ENCODE measurements around the gene SREBF2. TPM values are rescaled to one million over a fixed set of nuclear protein-coding genes. Genes with fewer than 3 reads are reported as not detected.
A peak's percentile ranks its signal among the peaks of the same experiment; 100 is the strongest.

SREBF2 gene
- polyA plus RNA-seq, 4 donors, result 14.1 to 82.2 (median 48.1) TPM

- FAIRE-seq, result no peak
- peaks cover 0 to 16% (median 0%) of the 10 kb centered on the region in 3 donors for H3K4me1 ChIP-seq (ENCODE audit: control insufficient read depth in 3 of 3, insufficient read depth in 2 of 3, low read depth in 1 of 3, low read length in 2 of 3)
Observed at GRCh38 chr22:41917903-41918791, 85.2 kb downstream of the SREBF2 start.

GRCh38 chr22:41919357-41920224, 86.7 kb downstream of the SREBF2 start:
- Histone ChIP-seq H3K4me3 (ENCODE audit: low read depth in 1 of 3, low read length in 3 of 3) (peak overlapping the region; percentile 14 to 34 (median 32)), H3K36me3 (ENCODE audit: control insufficient read depth in 3 of 3, insufficient read depth in 2 of 3, low read depth in 1 of 3, low read length in 3 of 3) (no peaks in the 10 kb centered on the region), H3K9me3 (ENCODE audit: control insufficient read depth in 2 of 2, insufficient read depth in 1 of 2, low read depth in 1 of 2, low read length in 1 of 2) (no peaks in the 10 kb centered on the region), H3K27me3 (ENCODE audit: control insufficient read depth in 3 of 3, insufficient read depth in 3 of 3, low read length in 3 of 3) (peaks cover 0 to 60% (median 9%) of the 10 kb centered on the region in 3 donors), H3K4me1 (ENCODE audit: control insufficient read depth in 3 of 3, insufficient read depth in 2 of 3, low read depth in 1 of 3, low read length in 2 of 3) (peaks cover 0 to 16% (median 0%) of the 10 kb centered on the region in 3 donors), H3K27ac (ENCODE audit: low read depth in 1 of 3, low read length in 2 of 3) (peak overlapping the region in 1 of 3 donors; percentile 67)
- WGBS, 3 donors, result 3 to 5% (median 3%) methylated on average over 55 to 62 of the region's 62 CpGs
- FAIRE-seq (no peak), DNase-seq (peak; percentile 58)

More at GRCh38 chr22:41917903-41918791, 85.2 kb downstream of the SREBF2 start:
- Histone ChIP-seq H3K27ac (ENCODE audit: low read depth in 1 of 3, low read length in 2 of 3) (no peak overlapping the region), H3K27me3 (ENCODE audit: control insufficient read depth in 3 of 3, insufficient read depth in 3 of 3, low read length in 3 of 3) (peaks cover 0 to 69% (median 18%) of the 10 kb centered on the region in 3 donors), H3K4me3 (ENCODE audit: low read depth in 1 of 3, low read length in 3 of 3) (no peak overlapping the region), H3K36me3 (ENCODE audit: control insufficient read depth in 3 of 3, insufficient read depth in 2 of 3, low read depth in 1 of 3, low read length in 3 of 3) (no peaks in the 10 kb centered on the region), H3K9me3 (ENCODE audit: control insufficient read depth in 2 of 2, insufficient read depth in 1 of 2, low read depth in 1 of 2, low read length in 1 of 2) (no peaks in the 10 kb centered on the region)
- 34 to 52% (median 41%) methylated on average over 23 of the region's 23 CpGs for WGBS, 3 donors
- DNase-seq, result peak in 1 of 2 donors; percentile 61

- no peaks in the 10 kb centered on the region for H3K9me3 ChIP-seq (ENCODE audit: control insufficient read depth in 2 of 2, insufficient read depth in 1 of 2, low read depth in 1 of 2, low read length in 1 of 2)
- DNase-seq (no peak), FAIRE-seq (no peak)
- H3K36me3 ChIP-seq (ENCODE audit: control insufficient read depth in 3 of 3, insufficient read depth in 2 of 3, low read depth in 1 of 3, low read length in 3 of 3), result no peaks in the 10 kb centered on the region
- H3K27ac ChIP-seq (ENCODE audit: low read depth in 1 of 3, low read length in 2 of 3), result peak overlapping the region in 1 of 3 donors; percentile 44
- peaks cover 0 to 11% (median 0%) of the 10 kb centered on the region in 3 donors for H3K4me1 ChIP-seq (ENCODE audit: control insufficient read depth in 3 of 3, insufficient read depth in 2 of 3, low read depth in 1 of 3, low read length in 2 of 3)
- H3K4me3 ChIP-seq (ENCODE audit: low read depth in 1 of 3, low read length in 3 of 3), result peak overlapping the region in 1 of 3 donors; percentile 32
- 42 to 48% (median 47%) methylated on average over 19 to 21 of the region's 21 CpGs for WGBS, 3 donors
- H3K27me3 ChIP-seq (ENCODE audit: control insufficient read depth in 3 of 3, insufficient read depth in 3 of 3, low read length in 3 of 3), result peaks cover 0 to 61% (median 8%) of the 10 kb centered on the region in 3 donors
Observed at GRCh38 chr22:41920271-41920976, 87.5 kb downstream of the SREBF2 start.

- Histone ChIP-seq H3K36me3 (ENCODE audit: control insufficient read depth in 3 of 3, insufficient read depth in 2 of 3, low read depth in 1 of 3, low read length in 3 of 3) (no peaks in the 10 kb centered on the region), H3K9me3 (ENCODE audit: control insufficient read depth in 2 of 2, insufficient read depth in 1 of 2, low read depth in 1 of 2, low read length in 1 of 2) (no peaks in the 10 kb centered on the region), H3K27ac (ENCODE audit: low read depth in 1 of 3, low read length in 2 of 3) (no peak overlapping the region), H3K4me1 (ENCODE audit: control insufficient read depth in 3 of 3, insufficient read depth in 2 of 3, low read depth in 1 of 3, low read length in 2 of 3) (peaks cover 2 to 9% (median 2%) of the 10 kb centered on the region in 3 donors), H3K4me3 (ENCODE audit: low read depth in 1 of 3, low read length in 3 of 3) (no peak overlapping the region), H3K27me3 (ENCODE audit: control insufficient read depth in 3 of 3, insufficient read depth in 3 of 3, low read length in 3 of 3) (peaks cover 0 to 54% (median 7%) of the 10 kb centered on the region in 3 donors)
- no peak for DNase-seq
- WGBS, 3 donors, result 78 to 85% (median 81%) methylated on average over 5 of the region's 5 CpGs
- no peak for FAIRE-seq
Observed at GRCh38 chr22:41922328-41922727, 89.4 kb downstream of the SREBF2 start.

GRCh38 chr22:41922940-41923594, 90.2 kb downstream of the SREBF2 start:
- DNase-seq (no peak), FAIRE-seq (no peak)
- Histone ChIP-seq H3K27me3 (ENCODE audit: control insufficient read depth in 3 of 3, insufficient read depth in 3 of 3, low read length in 3 of 3) (peaks cover 0 to 49% (median 7%) of the 10 kb centered on the region in 3 donors), H3K36me3 (ENCODE audit: control insufficient read depth in 3 of 3, insufficient read depth in 2 of 3, low read depth in 1 of 3, low read length in 3 of 3) (no peaks in the 10 kb centered on the region), H3K27ac (ENCODE audit: low read depth in 1 of 3, low read length in 2 of 3) (no peak overlapping the region), H3K4me3 (ENCODE audit: low read depth in 1 of 3, low read length in 3 of 3) (no peak overlapping the region), H3K9me3 (ENCODE audit: control insufficient read depth in 2 of 2, insufficient read depth in 1 of 2, low read depth in 1 of 2, low read length in 1 of 2) (no peaks in the 10 kb centered on the region), H3K4me1 (ENCODE audit: control insufficient read depth in 3 of 3, insufficient read depth in 2 of 3, low read depth in 1 of 3, low read length in 2 of 3) (peaks cover 2 to 7% (median 2%) of the 10 kb centered on the region in 3 donors)
- 73 to 89% (median 79%) methylated on average over 4 of the region's 4 CpGs for WGBS, 3 donors

GRCh38 chr22:41923595-41924276, 90.8 kb downstream of the SREBF2 start:
- H3K27me3 ChIP-seq (ENCODE audit: control insufficient read depth in 3 of 3, insufficient read depth in 3 of 3, low read length in 3 of 3), result peaks cover 0 to 43% (median 7%) of the 10 kb centered on the region in 3 donors
- no peak for FAIRE-seq

GRCh38 chr22:41925783-41926460, 93.0 kb downstream of the SREBF2 start:
- Histone ChIP-seq H3K4me3 (ENCODE audit: low read depth in 1 of 3, low read length in 3 of 3) (peak overlapping the region; percentile 19 to 63 (median 45)), H3K36me3 (ENCODE audit: control insufficient read depth in 3 of 3, insufficient read depth in 2 of 3, low read depth in 1 of 3, low read length in 3 of 3) (no peaks in the 10 kb centered on the region), H3K9me3 (ENCODE audit: control insufficient read depth in 2 of 2, insufficient read depth in 1 of 2, low read depth in 1 of 2, low read length in 1 of 2) (no peaks in the 10 kb centered on the region), H3K27me3 (ENCODE audit: control insufficient read depth in 3 of 3, insufficient read depth in 3 of 3, low read length in 3 of 3) (peaks cover 0 to 21% (median 7%) of the 10 kb centered on the region in 3 donors), H3K27ac (ENCODE audit: low read depth in 1 of 3, low read length in 2 of 3) (no peak overlapping the region), H3K4me1 (ENCODE audit: control insufficient read depth in 3 of 3, insufficient read depth in 2 of 3, low read depth in 1 of 3, low read length in 2 of 3) (peaks cover 0 to 2% (median 2%) of the 10 kb centered on the region in 3 donors)
- peak; percentile 50 to 76 for DNase-seq
- no peak for FAIRE-seq
- WGBS, 3 donors, result 2 to 4% (median 3%) methylated on average over 33 to 46 of the region's 48 CpGs

More at GRCh38 chr22:41923595-41924276, 90.8 kb downstream of the SREBF2 start:
- no peak overlapping the region for H3K27ac ChIP-seq (ENCODE audit: low read depth in 1 of 3, low read length in 2 of 3)
- 84 to 89% (median 86%) methylated on average over 14 of the region's 14 CpGs for WGBS, 3 donors
- no peak overlapping the region for H3K4me3 ChIP-seq (ENCODE audit: low read depth in 1 of 3, low read length in 3 of 3)
- DNase-seq, result no peak
- H3K9me3 ChIP-seq (ENCODE audit: control insufficient read depth in 2 of 2, insufficient read depth in 1 of 2, low read depth in 1 of 2, low read length in 1 of 2), result no peaks in the 10 kb centered on the region
- H3K4me1 ChIP-seq (ENCODE audit: control insufficient read depth in 3 of 3, insufficient read depth in 2 of 3, low read depth in 1 of 3, low read length in 2 of 3), result peaks cover 2 to 7% (median 2%) of the 10 kb centered on the region in 3 donors
- no peaks in the 10 kb centered on the region for H3K36me3 ChIP-seq (ENCODE audit: control insufficient read depth in 3 of 3, insufficient read depth in 2 of 3, low read depth in 1 of 3, low read length in 3 of 3)

Data from small intestine (tissue), 7 donors.